ENCODE data around the gene ANGPTL5. TPM values are rescaled to one million over a fixed set of nuclear protein-coding genes. Genes with fewer than 3 reads are reported as not detected.

Gene ANGPTL5
- total and polyA plus RNA-seq, 9 of the 15 experiments (the other 6 are each of a cell fraction or from before 2014, with no cell fraction given): 0.03 TPM; not detected in 8

GRCh38 chr11:101864098-101864497 is 52.2 kb downstream of the ANGPTL5 start (continued):
- TF ChIP-seq ATF1 (CRISPR knock-in tag; IDR thresholded peaks at IDR 0.05): no peak
- TF ChIP-seq ATF1 (tag; IDR thresholded peaks at IDR 0.05): no peak
- no peak for TF ChIP-seq CREB3L1 (IDR thresholded peaks at IDR 0.05; ENCODE audit: borderline replicate concordance, low read depth)
- TF ChIP-seq NKRF (IDR thresholded peaks at IDR 0.05; ENCODE audit: borderline replicate concordance): no peak
- TF ChIP-seq KLF13 (tag; IDR thresholded peaks at IDR 0.05; ENCODE audit: borderline replicate concordance, low read depth): no peak
- TF ChIP-seq RFX7 (CRISPR knock-in tag; IDR thresholded peaks at IDR 0.05): no peak
- TF ChIP-seq, protein P1, sequence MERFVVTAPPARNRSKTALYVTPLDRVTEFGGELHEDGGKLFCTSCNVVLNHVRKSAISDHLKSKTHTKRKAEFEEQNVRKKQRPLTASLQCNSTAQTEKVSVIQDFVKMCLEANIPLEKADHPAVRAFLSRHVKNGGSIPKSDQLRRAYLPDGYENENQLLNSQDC (CRISPR knock-in tag; IDR thresholded peaks at IDR 0.05): no peak
- TF ChIP-seq TBP (optimal IDR thresholded peaks at IDR 0.05; ENCODE audit: low read depth, low read length): no peak

DNA sequence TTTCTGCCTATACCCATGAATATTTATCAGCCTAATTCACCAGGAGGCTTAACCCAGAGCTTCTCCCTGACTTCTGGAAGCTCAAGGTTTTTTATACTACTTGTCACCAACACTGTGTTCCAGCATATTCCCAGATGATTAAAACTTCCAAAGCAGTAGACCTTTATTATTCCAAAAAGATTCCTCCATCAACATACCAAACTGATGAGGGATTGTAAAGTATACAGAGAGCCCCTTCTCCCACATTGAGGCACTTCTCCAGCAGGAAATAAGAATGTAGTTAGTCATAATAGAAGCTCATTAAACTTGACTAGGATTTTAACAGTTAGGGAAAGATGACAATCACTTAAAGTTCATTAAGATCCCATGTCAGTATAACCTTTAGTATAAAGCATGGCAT is 53.0 kb downstream of the ANGPTL5 start:
- H3K4me2 ChIP-seq (ENCODE audit: insufficient read depth, low read length): no peak overlapping the region
- H3K27me3 ChIP-seq (ENCODE audit: control insufficient read depth in 2 of 2, insufficient read depth in 2 of 2, low read length in 2 of 2): no peaks in the 10 kb centered on the region
- H3K4me1 ChIP-seq (replicated peaks in 1 of 2; ENCODE audit: control insufficient read depth in 2 of 2, insufficient read depth in 2 of 2, low read length in 2 of 2): no peaks in the 10 kb centered on the region
- ATAC-seq: no peak
- in situ Hi-C loops (cut with MboI) (no loop called here), intact Hi-C loops (cut with micrococcal nuclease) (loop anchor here (5.0 kb wide), 1 partner anchor 634 kb away; no protein-coding TSS in a partner anchor)
- POLR2A ChIA-PET: no interaction called here
- no peak overlapping the region for H3K4me3 ChIP-seq
- H2AFZ ChIP-seq (ENCODE audit: low read depth, low read length): no peak overlapping the region
- CTCF ChIA-PET (ENCODE audit: low intra/inter-chr PET ratio): no interaction called here
- no TSS peak for BruUV-seq (replicated peaks)
- FAIRE-seq: no peak
- no peaks in the 10 kb centered on the region for H3K36me3 ChIP-seq (ENCODE audit: control insufficient read depth, insufficient read depth, low read length)
- no peaks in the 10 kb centered on the region for H3K9me1 ChIP-seq (ENCODE audit: control insufficient read depth, insufficient read depth, low read length)
- no peak overlapping the region for H3K27ac ChIP-seq (ENCODE audit: extremely low read depth, low read depth, low read length)
- H3K79me2 ChIP-seq (ENCODE audit: control insufficient read depth, insufficient read depth, low read length): no peaks in the 10 kb centered on the region
- no peaks in the 10 kb centered on the region for H4K20me1 ChIP-seq (replicated peaks; ENCODE audit: control insufficient read depth, insufficient read depth, low read length)
- H3K9ac ChIP-seq (ENCODE audit: insufficient read depth in 1 of 2, low read depth in 2 of 2, low read length in 2 of 2): no peak overlapping the region
- no peaks in the 10 kb centered on the region for H3K9me3 ChIP-seq (replicated peaks; ENCODE audit: control insufficient read depth, insufficient read depth, low read depth, low read length)
- no peak for DNase-seq (ENCODE audit: extremely low read depth in 1 of 4, low spot score in 3 of 4)
- TF ChIP-seq HNRNPK (IDR thresholded peaks at IDR 0.05; ENCODE audit: low read depth, low read length, poor library complexity, severe bottlenecking): no peak
- TF ChIP-seq, protein P2, sequence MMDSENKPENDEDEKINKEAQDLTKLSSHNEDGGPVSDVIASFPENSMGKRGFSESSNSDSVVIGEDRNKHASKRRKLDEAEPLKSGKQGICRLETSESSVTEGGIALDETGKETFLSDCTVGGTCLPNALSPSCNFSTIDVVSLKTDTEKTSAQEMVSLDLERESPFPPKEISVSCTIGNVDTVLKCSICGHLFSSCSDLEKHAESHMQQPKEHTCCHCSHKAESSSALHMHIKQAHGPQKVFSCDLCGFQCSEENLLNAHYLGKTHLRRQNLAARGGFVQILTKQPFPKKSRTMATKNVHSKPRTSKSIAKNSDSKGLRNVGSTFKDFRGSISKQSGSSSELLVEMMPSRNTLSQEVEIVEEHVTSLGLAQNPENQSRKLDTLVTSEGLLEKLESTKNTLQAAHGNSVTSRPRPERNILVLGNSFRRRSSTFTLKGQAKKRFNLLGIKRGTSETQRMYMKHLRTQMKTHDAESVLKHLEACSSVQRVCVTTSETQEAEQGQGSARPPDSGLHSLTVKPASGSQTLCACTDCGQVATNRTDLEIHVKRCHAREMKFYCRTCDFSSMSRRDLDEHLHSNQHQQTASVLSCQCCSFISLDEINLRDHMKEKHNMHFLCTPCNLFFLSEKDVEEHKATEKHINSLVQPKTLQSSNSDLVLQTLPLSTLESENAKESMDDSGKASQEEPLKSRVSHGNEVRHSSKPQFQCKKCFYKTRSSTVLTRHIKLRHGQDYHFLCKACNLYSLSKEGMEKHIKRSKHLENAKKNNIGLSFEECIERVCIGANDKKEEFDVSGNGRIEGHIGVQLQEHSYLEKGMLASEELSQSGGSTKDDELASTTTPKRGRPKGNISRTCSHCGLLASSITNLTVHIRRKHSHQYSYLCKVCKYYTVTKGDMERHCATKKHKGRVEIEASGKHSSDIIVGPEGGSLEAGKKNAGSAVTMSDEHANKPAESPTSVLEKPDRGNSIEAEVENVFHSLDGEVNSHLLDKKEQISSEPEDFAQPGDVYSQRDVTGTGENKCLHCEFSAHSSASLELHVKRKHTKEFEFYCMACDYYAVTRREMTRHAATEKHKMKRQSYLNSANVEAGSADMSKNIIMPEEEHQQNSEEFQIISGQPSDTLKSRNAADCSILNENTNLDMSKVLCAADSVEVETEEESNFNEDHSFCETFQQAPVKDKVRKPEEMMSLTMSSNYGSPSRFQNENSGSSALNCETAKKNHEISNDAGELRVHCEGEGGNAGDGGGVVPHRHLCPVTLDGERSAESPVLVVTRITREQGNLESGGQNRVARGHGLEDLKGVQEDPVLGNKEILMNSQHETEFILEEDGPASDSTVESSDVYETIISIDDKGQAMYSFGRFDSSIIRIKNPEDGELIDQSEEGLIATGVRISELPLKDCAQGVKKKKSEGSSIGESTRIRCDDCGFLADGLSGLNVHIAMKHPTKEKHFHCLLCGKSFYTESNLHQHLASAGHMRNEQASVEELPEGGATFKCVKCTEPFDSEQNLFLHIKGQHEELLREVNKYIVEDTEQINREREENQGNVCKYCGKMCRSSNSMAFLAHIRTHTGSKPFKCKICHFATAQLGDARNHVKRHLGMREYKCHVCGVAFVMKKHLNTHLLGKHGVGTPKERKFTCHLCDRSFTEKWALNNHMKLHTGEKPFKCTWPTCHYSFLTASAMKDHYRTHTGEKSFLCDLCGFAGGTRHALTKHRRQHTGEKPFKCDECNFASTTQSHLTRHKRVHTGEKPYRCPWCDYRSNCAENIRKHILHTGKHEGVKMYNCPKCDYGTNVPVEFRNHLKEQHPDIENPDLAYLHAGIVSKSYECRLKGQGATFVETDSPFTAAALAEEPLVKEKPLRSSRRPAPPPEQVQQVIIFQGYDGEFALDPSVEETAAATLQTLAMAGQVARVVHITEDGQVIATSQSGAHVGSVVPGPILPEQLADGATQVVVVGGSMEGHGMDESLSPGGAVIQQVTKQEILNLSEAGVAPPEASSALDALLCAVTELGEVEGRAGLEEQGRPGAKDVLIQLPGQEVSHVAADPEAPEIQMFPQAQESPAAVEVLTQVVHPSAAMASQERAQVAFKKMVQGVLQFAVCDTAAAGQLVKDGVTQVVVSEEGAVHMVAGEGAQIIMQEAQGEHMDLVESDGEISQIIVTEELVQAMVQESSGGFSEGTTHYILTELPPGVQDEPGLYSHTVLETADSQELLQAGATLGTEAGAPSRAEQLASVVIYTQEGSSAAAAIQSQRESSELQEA (IDR thresholded peaks at IDR 0.05; ENCODE audit: low read depth): no peak
